ENCODE results near the gene VASH2. TPM values are rescaled to one million over a fixed set of nuclear protein-coding genes. Genes with fewer than 3 reads are reported as not detected.

VASH2 gene
- total RNA-seq, 1 experiment from 2014 or later: 303 TPM

DNA sequence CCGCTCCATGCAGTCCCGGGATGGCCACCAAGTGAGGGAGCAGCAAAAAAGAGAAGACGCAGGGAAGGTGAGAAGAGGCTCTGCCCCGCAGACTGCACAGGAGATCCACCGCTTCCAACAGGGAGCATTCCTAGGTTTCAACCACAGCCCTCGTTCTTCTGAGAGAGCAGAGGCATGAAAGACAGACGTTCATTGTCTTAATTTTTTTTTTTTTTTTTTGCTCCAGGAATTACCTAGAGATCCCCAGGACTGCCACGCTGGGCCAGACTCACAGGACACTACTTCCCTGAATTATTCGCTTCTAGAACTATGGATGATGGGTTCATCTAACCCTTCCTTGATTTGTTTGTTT, 33.2 kb upstream of the VASH2 start:
- Mint-ChIP-seq H3K4me3 (peak overlapping the region; percentile 55), H3K9me3 (peaks cover 6% of the 10 kb centered on the region; the same call in 1 of the 2 replicates), H3K27ac (peak overlapping the region; percentile 99), H3K36me3 (peaks cover 11% of the 10 kb centered on the region), H3K4me1 (peaks cover 69% of the 10 kb centered on the region), H3K27me3 (ENCODE audit: low read depth) (no peaks in the 10 kb centered on the region; the same call in 1 of the 2 replicates)
- POLR2A ChIA-PET: no interaction called here
- ATAC-seq (no peak), DNase-seq (ENCODE audit: low spot score) (no peak)
- CTCF ChIA-PET: no interaction called here
- TF ChIP-seq FOXJ3 (CRISPR knock-in tag; IDR thresholded peaks at IDR 0.05; ENCODE audit: borderline replicate concordance) (no peak), MXD4 (CRISPR knock-in tag; IDR thresholded peaks at IDR 0.05; ENCODE audit: borderline replicate concordance) (no peak), TP53 (CRISPR knock-in tag; IDR thresholded peaks at IDR 0.05) (0 out of 2 replicates have a peak, but pooled peaks have one; percentile 1), SOX15 (CRISPR knock-in tag; IDR thresholded peaks at IDR 0.05) (no peak)
- TF ChIP-seq, protein P1, sequence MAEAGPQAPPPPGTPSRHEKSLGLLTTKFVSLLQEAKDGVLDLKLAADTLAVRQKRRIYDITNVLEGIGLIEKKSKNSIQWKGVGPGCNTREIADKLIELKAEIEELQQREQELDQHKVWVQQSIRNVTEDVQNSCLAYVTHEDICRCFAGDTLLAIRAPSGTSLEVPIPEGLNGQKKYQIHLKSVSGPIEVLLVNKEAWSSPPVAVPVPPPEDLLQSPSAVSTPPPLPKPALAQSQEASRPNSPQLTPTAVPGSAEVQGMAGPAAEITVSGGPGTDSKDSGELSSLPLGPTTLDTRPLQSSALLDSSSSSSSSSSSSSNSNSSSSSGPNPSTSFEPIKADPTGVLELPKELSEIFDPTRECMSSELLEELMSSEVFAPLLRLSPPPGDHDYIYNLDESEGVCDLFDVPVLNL (CRISPR knock-in tag; IDR thresholded peaks at IDR 0.05; ENCODE audit: borderline replicate concordance, low read depth): no peak
- TF ChIP-seq, protein P2, sequence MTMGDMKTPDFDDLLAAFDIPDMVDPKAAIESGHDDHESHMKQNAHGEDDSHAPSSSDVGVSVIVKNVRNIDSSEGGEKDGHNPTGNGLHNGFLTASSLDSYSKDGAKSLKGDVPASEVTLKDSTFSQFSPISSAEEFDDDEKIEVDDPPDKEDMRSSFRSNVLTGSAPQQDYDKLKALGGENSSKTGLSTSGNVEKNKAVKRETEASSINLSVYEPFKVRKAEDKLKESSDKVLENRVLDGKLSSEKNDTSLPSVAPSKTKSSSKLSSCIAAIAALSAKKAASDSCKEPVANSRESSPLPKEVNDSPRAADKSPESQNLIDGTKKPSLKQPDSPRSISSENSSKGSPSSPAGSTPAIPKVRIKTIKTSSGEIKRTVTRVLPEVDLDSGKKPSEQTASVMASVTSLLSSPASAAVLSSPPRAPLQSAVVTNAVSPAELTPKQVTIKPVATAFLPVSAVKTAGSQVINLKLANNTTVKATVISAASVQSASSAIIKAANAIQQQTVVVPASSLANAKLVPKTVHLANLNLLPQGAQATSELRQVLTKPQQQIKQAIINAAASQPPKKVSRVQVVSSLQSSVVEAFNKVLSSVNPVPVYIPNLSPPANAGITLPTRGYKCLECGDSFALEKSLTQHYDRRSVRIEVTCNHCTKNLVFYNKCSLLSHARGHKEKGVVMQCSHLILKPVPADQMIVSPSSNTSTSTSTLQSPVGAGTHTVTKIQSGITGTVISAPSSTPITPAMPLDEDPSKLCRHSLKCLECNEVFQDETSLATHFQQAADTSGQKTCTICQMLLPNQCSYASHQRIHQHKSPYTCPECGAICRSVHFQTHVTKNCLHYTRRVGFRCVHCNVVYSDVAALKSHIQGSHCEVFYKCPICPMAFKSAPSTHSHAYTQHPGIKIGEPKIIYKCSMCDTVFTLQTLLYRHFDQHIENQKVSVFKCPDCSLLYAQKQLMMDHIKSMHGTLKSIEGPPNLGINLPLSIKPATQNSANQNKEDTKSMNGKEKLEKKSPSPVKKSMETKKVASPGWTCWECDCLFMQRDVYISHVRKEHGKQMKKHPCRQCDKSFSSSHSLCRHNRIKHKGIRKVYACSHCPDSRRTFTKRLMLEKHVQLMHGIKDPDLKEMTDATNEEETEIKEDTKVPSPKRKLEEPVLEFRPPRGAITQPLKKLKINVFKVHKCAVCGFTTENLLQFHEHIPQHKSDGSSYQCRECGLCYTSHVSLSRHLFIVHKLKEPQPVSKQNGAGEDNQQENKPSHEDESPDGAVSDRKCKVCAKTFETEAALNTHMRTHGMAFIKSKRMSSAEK (CRISPR knock-in tag; IDR thresholded peaks at IDR 0.05; ENCODE audit: borderline replicate concordance): 0 out of 2 replicates have a peak, but pooled peaks have one; percentile 31
- TF ChIP-seq, protein P3, sequence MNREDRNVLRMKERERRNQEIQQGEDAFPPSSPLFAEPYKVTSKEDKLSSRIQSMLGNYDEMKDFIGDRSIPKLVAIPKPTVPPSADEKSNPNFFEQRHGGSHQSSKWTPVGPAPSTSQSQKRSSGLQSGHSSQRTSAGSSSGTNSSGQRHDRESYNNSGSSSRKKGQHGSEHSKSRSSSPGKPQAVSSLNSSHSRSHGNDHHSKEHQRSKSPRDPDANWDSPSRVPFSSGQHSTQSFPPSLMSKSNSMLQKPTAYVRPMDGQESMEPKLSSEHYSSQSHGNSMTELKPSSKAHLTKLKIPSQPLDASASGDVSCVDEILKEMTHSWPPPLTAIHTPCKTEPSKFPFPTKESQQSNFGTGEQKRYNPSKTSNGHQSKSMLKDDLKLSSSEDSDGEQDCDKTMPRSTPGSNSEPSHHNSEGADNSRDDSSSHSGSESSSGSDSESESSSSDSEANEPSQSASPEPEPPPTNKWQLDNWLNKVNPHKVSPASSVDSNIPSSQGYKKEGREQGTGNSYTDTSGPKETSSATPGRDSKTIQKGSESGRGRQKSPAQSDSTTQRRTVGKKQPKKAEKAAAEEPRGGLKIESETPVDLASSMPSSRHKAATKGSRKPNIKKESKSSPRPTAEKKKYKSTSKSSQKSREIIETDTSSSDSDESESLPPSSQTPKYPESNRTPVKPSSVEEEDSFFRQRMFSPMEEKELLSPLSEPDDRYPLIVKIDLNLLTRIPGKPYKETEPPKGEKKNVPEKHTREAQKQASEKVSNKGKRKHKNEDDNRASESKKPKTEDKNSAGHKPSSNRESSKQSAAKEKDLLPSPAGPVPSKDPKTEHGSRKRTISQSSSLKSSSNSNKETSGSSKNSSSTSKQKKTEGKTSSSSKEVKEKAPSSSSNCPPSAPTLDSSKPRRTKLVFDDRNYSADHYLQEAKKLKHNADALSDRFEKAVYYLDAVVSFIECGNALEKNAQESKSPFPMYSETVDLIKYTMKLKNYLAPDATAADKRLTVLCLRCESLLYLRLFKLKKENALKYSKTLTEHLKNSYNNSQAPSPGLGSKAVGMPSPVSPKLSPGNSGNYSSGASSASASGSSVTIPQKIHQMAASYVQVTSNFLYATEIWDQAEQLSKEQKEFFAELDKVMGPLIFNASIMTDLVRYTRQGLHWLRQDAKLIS (CRISPR knock-in tag; IDR thresholded peaks at IDR 0.05; ENCODE audit: borderline replicate concordance): 0 out of 2 replicates have a peak, but pooled peaks have one; percentile 6

DNA sequence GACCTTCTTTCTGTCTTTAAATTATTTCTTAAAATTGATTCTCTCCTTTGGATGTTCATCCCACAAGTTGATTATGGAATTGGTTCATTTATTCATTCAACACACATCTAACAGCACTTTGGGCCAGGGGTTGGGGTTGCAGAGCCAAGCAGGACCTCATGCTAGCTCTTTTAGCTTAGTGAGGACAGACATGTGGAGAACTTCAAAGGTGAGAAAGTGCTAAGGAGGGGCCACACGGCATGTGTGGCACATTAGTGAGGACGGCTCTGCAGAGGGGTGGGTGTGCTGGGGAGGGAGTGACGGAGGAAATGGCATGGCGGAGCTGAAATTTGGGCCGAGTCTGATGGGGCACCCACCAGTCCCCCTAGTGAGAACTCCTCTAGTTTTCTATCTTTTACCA, 32.5 kb upstream of the VASH2 start:
- ATAC-seq (no peak), DNase-seq (ENCODE audit: low spot score) (no peak)
- H3K27ac Mint-ChIP-seq: no peak overlapping the region
- peaks cover under 1% of the 10 kb centered on the region; the same call in 1 of the 2 replicates for H3K27me3 Mint-ChIP-seq (ENCODE audit: low read depth)
- H3K36me3 Mint-ChIP-seq: peaks cover 11% of the 10 kb centered on the region
- no peak for TF ChIP-seq CREB1 (CRISPR knock-in tag; IDR thresholded peaks at IDR 0.05)
- TF ChIP-seq, protein P4, sequence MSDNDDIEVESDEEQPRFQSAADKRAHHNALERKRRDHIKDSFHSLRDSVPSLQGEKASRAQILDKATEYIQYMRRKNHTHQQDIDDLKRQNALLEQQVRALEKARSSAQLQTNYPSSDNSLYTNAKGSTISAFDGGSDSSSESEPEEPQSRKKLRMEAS (CRISPR knock-in tag; IDR thresholded peaks at IDR 0.05): peak; percentile 74
- peak overlapping the region; percentile 55 for H3K4me3 Mint-ChIP-seq
- POLR2A ChIA-PET: interaction anchor here (0.6 kb wide), 1 partner anchor 9 kb away, joined by 3 read pairs; no protein-coding TSS in a partner anchor
- peaks cover 73% of the 10 kb centered on the region for H3K4me1 Mint-ChIP-seq
- CTCF ChIA-PET: no interaction called here
- peaks cover 6% of the 10 kb centered on the region; the same call in 1 of the 2 replicates for H3K9me3 Mint-ChIP-seq

DNA sequence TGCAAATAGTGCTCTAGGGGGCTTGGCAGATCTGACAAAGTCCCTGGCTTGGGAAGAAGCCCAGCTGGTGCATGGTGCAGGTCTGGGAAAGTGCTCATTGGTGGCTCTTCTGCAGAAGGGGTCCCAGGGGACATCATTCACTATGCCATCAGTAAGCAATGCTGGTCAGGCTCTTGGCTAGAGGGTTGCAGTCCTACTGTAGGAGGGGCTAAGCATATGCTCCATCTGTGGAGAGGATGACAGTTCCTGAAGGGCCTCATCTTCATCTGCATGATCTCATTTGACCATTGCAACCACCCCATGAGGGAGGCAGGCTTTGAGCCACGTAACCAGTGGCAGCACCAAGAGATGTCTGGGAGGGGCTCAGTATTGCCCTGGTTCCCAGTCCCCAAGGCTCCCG, 31.5 kb upstream of the VASH2 start:
- H3K4me3 Mint-ChIP-seq: peak overlapping the region; percentile 33; the same call in 1 of the 2 replicates
- H3K36me3 Mint-ChIP-seq: peaks cover 3% of the 10 kb centered on the region; the same call in 1 of the 2 replicates
- CTCF ChIA-PET: no interaction called here
- ATAC-seq: no peak
- H3K9me3 Mint-ChIP-seq: peaks cover 6% of the 10 kb centered on the region; the same call in 1 of the 2 replicates
- POLR2A ChIA-PET: no interaction called here
- peaks cover 75% of the 10 kb centered on the region for H3K4me1 Mint-ChIP-seq
- H3K27me3 Mint-ChIP-seq (ENCODE audit: low read depth): peaks cover 3% of the 10 kb centered on the region; the same call in 1 of the 2 replicates
- no peak for DNase-seq (ENCODE audit: low spot score)
- H3K27ac Mint-ChIP-seq: no peak overlapping the region
- TF ChIP-seq RORB (CRISPR knock-in tag; IDR thresholded peaks at IDR 0.05) (no peak), GTF2I (CRISPR knock-in tag; conservative IDR thresholded peaks at IDR 0.05) (no peak), ETV6 (CRISPR knock-in tag; IDR thresholded peaks at IDR 0.05) (no peak), KAT7 (CRISPR knock-in tag; IDR thresholded peaks at IDR 0.05; ENCODE audit: borderline replicate concordance) (no peak), ESRRA (CRISPR knock-in tag; IDR thresholded peaks at IDR 0.05; ENCODE audit: borderline replicate concordance) (no peak), ZNF138 (CRISPR knock-in tag; conservative IDR thresholded peaks at IDR 0.05) (no peak), ELF4 (CRISPR knock-in tag; IDR thresholded peaks at IDR 0.05; ENCODE audit: low read depth) (no peak)
- TF ChIP-seq, protein P5, sequence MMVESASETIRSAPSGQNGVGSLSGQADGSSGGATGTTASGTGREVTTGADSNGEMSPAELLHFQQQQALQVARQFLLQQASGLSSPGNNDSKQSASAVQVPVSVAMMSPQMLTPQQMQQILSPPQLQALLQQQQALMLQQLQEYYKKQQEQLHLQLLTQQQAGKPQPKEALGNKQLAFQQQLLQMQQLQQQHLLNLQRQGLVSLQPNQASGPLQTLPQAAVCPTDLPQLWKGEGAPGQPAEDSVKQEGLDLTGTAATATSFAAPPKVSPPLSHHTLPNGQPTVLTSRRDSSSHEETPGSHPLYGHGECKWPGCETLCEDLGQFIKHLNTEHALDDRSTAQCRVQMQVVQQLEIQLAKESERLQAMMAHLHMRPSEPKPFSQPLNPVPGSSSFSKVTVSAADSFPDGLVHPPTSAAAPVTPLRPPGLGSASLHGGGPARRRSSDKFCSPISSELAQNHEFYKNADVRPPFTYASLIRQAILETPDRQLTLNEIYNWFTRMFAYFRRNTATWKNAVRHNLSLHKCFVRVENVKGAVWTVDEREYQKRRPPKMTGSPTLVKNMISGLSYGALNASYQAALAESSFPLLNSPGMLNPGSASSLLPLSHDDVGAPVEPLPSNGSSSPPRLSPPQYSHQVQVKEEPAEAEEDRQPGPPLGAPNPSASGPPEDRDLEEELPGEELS (CRISPR knock-in tag; IDR thresholded peaks at IDR 0.05): no peak
- TF ChIP-seq, protein P6, sequence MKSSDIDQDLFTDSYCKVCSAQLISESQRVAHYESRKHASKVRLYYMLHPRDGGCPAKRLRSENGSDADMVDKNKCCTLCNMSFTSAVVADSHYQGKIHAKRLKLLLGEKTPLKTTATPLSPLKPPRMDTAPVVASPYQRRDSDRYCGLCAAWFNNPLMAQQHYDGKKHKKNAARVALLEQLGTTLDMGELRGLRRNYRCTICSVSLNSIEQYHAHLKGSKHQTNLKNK (CRISPR knock-in tag; IDR thresholded peaks at IDR 0.05): no peak

Data from WTC11 (cell line).